WTC11 (cell line): ENCODE measurements around the gene NUDT21. TPM values are rescaled to one million over a fixed set of nuclear protein-coding genes. Genes with fewer than 3 reads are reported as not detected.

ENCODE experiments used
- ATAC-seq: fragments of 200-7000 bp; cut with Tn5 transposase; 2 replicates; pipeline ENCODE4 v1.10.0; 2021; ENCODE audit warnings: mild to moderate bottlenecking, moderate library complexity
- CTCF ChIA-PET: fragments of 300-600 bp; sonication (Branson Sonifier 250); formaldehyde crosslinking; loops from one replicate; lab custom pipeline; 2021; ENCODE audit warnings: antibody characterized with exemption; lab: Charles Lee
- POLR2A ChIA-PET: fragments of 350-600 bp; sonication (Branson Sonifier 250); formaldehyde crosslinking; loops from one replicate; lab custom pipeline; 2021; ENCODE audit warnings: antibody characterized with exemption; lab: Charles Lee
- DNase-seq: peaks from one replicate; pipeline ENCODE4 v3.0.0; 2021; ENCODE audit warnings: low spot score
- H3K27ac Mint-ChIP-seq: 2 replicates; pipeline ENCODE4 v1.8.0; 2021; ENCODE audit warnings: mixed read lengths
- H3K27me3 Mint-ChIP-seq: 2 replicates; pipeline ENCODE4 v1.8.0; 2021; ENCODE audit warnings: low read depth, mild to moderate bottlenecking, moderate library complexity, mixed read lengths
- H3K36me3 Mint-ChIP-seq: 2 replicates; pipeline ENCODE4 v1.8.0; 2021; ENCODE audit warnings: mixed read lengths
- H3K4me1 Mint-ChIP-seq: 2 replicates; pipeline ENCODE4 v1.8.0; 2022; ENCODE audit warnings: mixed read lengths
- H3K4me3 Mint-ChIP-seq: 2 replicates; pipeline ENCODE4 v1.8.0; 2021; ENCODE audit warnings: mild to moderate bottlenecking, moderate library complexity, mixed read lengths
- H3K9me3 Mint-ChIP-seq: 2 replicates; pipeline ENCODE4 v1.8.0; 2021; ENCODE audit warnings: mixed read lengths
- AFF4 ChIP-seq: sonication (generic); formaldehyde crosslinking; IDR thresholded peaks from 2 replicates; pipeline ENCODE4 v1.8.1; 2023; ENCODE audit warnings: mild to moderate bottlenecking, missing genetic modification reagents, borderline replicate concordance
- ATF1 ChIP-seq: sonication (generic); formaldehyde crosslinking; IDR thresholded peaks from 2 replicates; pipeline ENCODE4 v1.8.1; 2023; ENCODE audit warnings: mild to moderate bottlenecking, moderate library complexity, missing genetic modification reagents
- CDX4 ChIP-seq: fragments of 250-450 bp; sonication (Bioruptor Pico); IDR thresholded peaks from 2 replicates; pipeline ENCODE4 v1.9.0; 2021; ENCODE audit warnings: moderate library complexity, mild to moderate bottlenecking, inconsistent platforms, borderline replicate concordance
- E2F5 ChIP-seq: sonication (generic); formaldehyde crosslinking; IDR thresholded peaks from 2 replicates; pipeline ENCODE4 v1.8.1; 2022; ENCODE audit warnings: mild to moderate bottlenecking, moderate library complexity, missing genetic modification reagents
- ERG ChIP-seq: fragments of 250-450 bp; sonication (Bioruptor Pico); IDR thresholded peaks from 2 replicates; pipeline ENCODE4 v1.8.0; 2021; ENCODE audit warnings: mild to moderate bottlenecking
- GABPB1 ChIP-seq: sonication (generic); formaldehyde crosslinking; IDR thresholded peaks from 2 replicates; pipeline ENCODE4 v1.8.1; 2023; ENCODE audit warnings: mild to moderate bottlenecking, missing genetic modification reagents
- HMGA2 ChIP-seq: fragments of 250-450 bp; sonication (Bioruptor Pico); IDR thresholded peaks from 2 replicates; pipeline ENCODE4 v1.4.0; 2021; ENCODE audit warnings: mild to moderate bottlenecking, moderate library complexity
- IRF2 ChIP-seq: sonication (generic); formaldehyde crosslinking; IDR thresholded peaks from 2 replicates; pipeline ENCODE4 v1.8.0; 2022; ENCODE audit warnings: low read depth, missing genetic modification reagents, borderline replicate concordance
- JAZF1 ChIP-seq: fragments of 250-450 bp; sonication (Bioruptor Pico); IDR thresholded peaks from 2 replicates; pipeline ENCODE4 v1.9.0; 2021; ENCODE audit warnings: moderate library complexity, mild to moderate bottlenecking, inconsistent platforms
- NR2C2 ChIP-seq: sonication (generic); formaldehyde crosslinking; IDR thresholded peaks from 2 replicates; pipeline ENCODE4 v1.8.0; 2022; ENCODE audit warnings: mild to moderate bottlenecking, missing genetic modification reagents
- NR3C1 ChIP-seq: sonication (generic); formaldehyde crosslinking; conservative IDR thresholded peaks from 2 replicates; pipeline ENCODE4 v1.8.1; 2023; ENCODE audit warnings: low read depth, mild to moderate bottlenecking, missing genetic modification reagents
- PREB ChIP-seq: sonication (generic); formaldehyde crosslinking; IDR thresholded peaks from 2 replicates; pipeline ENCODE4 v1.8.1; 2022; ENCODE audit warnings: mild to moderate bottlenecking, missing genetic modification reagents, moderate library complexity, borderline replicate concordance
- SOX15 ChIP-seq: fragments of 250-450 bp; sonication (Bioruptor Pico); IDR thresholded peaks from 2 replicates; pipeline ENCODE4 v1.9.0; 2021; ENCODE audit warnings: mild to moderate bottlenecking
- SP1 ChIP-seq: sonication (generic); formaldehyde crosslinking; conservative IDR thresholded peaks from 2 replicates; pipeline ENCODE4 v1.8.1; 2022; ENCODE audit warnings: missing genetic modification reagents
- TEAD4 ChIP-seq: sonication (generic); formaldehyde crosslinking; IDR thresholded peaks from 2 replicates; pipeline ENCODE4 v1.8.0; 2022; ENCODE audit warnings: mild to moderate bottlenecking, missing genetic modification reagents
- ZNF425 ChIP-seq: fragments of 250-450 bp; sonication (Bioruptor Pico); conservative IDR thresholded peaks from 2 replicates; pipeline ENCODE4 v1.9.0; 2021; ENCODE audit warnings: mild to moderate bottlenecking
- total RNA-seq: library from RNA; stranded (reverse); gene quantifications from 3 replicates; pipeline ENCODE4 v1.2.3, GENCODE V29; 2021

Gene NUDT21
- total RNA-seq, 1 experiment from 2014 or later, result 263 TPM

- H3K27ac Mint-ChIP-seq, result peak overlapping the region; percentile 30
- peak; percentile 69 for ATAC-seq
- peak; percentile 19 for DNase-seq
- TF ChIP-seq CDX4 (CRISPR knock-in tag), result no peak
- TF ChIP-seq E2F5 (CRISPR knock-in tag), result no peak
- POLR2A ChIA-PET, result interaction anchor here (0.9 kb wide), 1 partner anchor 28 kb away, joined by 6 read pairs; the partner anchor contains the start of genes NUDT21 and OGFOD1
- peaks cover 11% of the 10 kb centered on the region for H3K4me1 Mint-ChIP-seq
- no peaks in the 10 kb centered on the region for H3K27me3 Mint-ChIP-seq
- no peaks in the 10 kb centered on the region for H3K9me3 Mint-ChIP-seq
- peaks cover 33% of the 10 kb centered on the region for H3K36me3 Mint-ChIP-seq
- CTCF ChIA-PET, result interaction anchor here (1.0 to 1.9 kb wide), 2 partner anchors 68 to 223 kb away, joined by 5 to 7 read pairs; no protein-coding TSS in a partner anchor
- no peak overlapping the region for H3K4me3 Mint-ChIP-seq
Measured at GRCh38 chr16:56479469-56479868, 28.3 kb upstream of the NUDT21 start.

GRCh38 chr16:56478281-56479049, 27.3 kb upstream of the NUDT21 start:
- DNase-seq, result no peak
- no peak overlapping the region for H3K27ac Mint-ChIP-seq
- ATAC-seq, result no peak
- ChIA-PET CTCF (interaction anchor here (1.9 kb wide), 1 partner anchor 69 kb away, joined by 5 read pairs; no protein-coding TSS in a partner anchor), POLR2A (no interaction called here)
- H3K4me1 Mint-ChIP-seq, result peaks cover 11% of the 10 kb centered on the region
- H3K4me3 Mint-ChIP-seq, result no peak overlapping the region
- H3K9me3 Mint-ChIP-seq, result no peaks in the 10 kb centered on the region
- peak; percentile 40; the same call in 1 of the 2 replicates for TF ChIP-seq GABPB1 (CRISPR knock-in tag)
- TF ChIP-seq ZNF425, result no peak
- no peak for TF ChIP-seq HMGA2 (CRISPR knock-in tag)
- no peak for TF ChIP-seq SP1 (CRISPR knock-in tag)
- TF ChIP-seq IRF2 (CRISPR knock-in tag), result no peak
- TF ChIP-seq, all 79 proteins: peak for 1
- H3K27me3 Mint-ChIP-seq, result no peaks in the 10 kb centered on the region
- H3K36me3 Mint-ChIP-seq, result peaks cover 35% of the 10 kb centered on the region

GRCh38 chr16:56477096-56477878, 26.2 kb upstream of the NUDT21 start:
- POLR2A ChIA-PET, result interaction anchor here (0.7 kb wide), 1 partner anchor 26 kb away, joined by 6 read pairs; the partner anchor contains the start of genes NUDT21 and OGFOD1
- Mint-ChIP-seq H3K27me3 (no peaks in the 10 kb centered on the region), H3K9me3 (no peaks in the 10 kb centered on the region), H3K4me3 (no peak overlapping the region), H3K4me1 (peaks cover 11% of the 10 kb centered on the region), H3K36me3 (peaks cover 45% of the 10 kb centered on the region), H3K27ac (no peak overlapping the region)
- CTCF ChIA-PET, result no interaction called here
- TF ChIP-seq TEAD4 (CRISPR knock-in tag) (no peak), ERG (CRISPR knock-in tag) (no peak)
- DNase-seq (no peak), ATAC-seq (no peak)

GRCh38 chr16:56475201-56475600, 24.1 kb upstream of the NUDT21 start:
- peaks cover 62% of the 10 kb centered on the region for H3K36me3 Mint-ChIP-seq
- 0 out of 2 replicates have a peak, but pooled peaks have one; percentile 20 for ATAC-seq
- H3K27me3 Mint-ChIP-seq, result no peaks in the 10 kb centered on the region
- no peaks in the 10 kb centered on the region for H3K9me3 Mint-ChIP-seq
- no peak for DNase-seq
- no peak overlapping the region for H3K27ac Mint-ChIP-seq
- peaks cover 9% of the 10 kb centered on the region for H3K4me1 Mint-ChIP-seq
- POLR2A ChIA-PET, result no interaction called here
- H3K4me3 Mint-ChIP-seq, result no peak overlapping the region
- CTCF ChIA-PET, result no interaction called here
- no peak for TF ChIP-seq PREB (CRISPR knock-in tag)
- no peak for TF ChIP-seq SOX15 (CRISPR knock-in tag)
- TF ChIP-seq NR2C2 (CRISPR knock-in tag), result no peak
- TF ChIP-seq NR3C1 (CRISPR knock-in tag), result no peak
- TF ChIP-seq GABPB1 (CRISPR knock-in tag), result no peak
- TF ChIP-seq JAZF1 (CRISPR knock-in tag), result no peak
- TF ChIP-seq AFF4, result no peak
- TF ChIP-seq ATF1 (CRISPR knock-in tag), result no peak
